Breast epithelium (tissue), 3 donors: ENCODE measurements around the gene AHSP.

Source experiments
- CTCF ChIP-seq, 3 donors: fragments of 450-650 bp; IDR thresholded peaks; one replicate each; pipeline ENCODE4 v1.5.1; 2016 to 2017; ENCODE audit warnings: antibody characterized with exemption in 3 of 3, mild to moderate bottlenecking in 3 of 3, moderate library complexity in 3 of 3
- POLR2A ChIP-seq: fragments of 450-650 bp; IDR thresholded peaks from one replicate; pipeline ENCODE4 v1.6.1; 2016; ENCODE audit warnings: antibody characterized with exemption, mild to moderate bottlenecking, moderate library complexity

DNA sequence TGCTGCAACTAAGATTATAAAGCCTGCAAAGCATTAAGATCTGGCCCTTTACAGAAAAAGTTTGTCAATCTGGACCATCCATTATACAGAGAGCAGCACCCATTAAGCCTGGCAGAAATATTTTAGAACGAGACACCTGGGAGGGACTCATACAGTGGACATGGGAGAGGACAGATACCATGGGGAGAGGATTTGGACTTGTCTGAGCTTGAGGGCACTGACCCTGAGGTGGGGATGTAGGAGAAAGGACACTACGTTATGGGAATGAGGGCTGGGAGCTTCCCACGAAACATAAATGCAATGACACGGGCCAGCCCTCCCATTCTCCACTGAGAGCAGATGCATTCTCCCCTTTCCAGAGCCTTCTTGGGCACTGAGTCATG, 25.7 kb upstream of the AHSP start:
- TF ChIP-seq CTCF (IDR thresholded peaks at IDR 0.05), result no peak
- no peak for TF ChIP-seq POLR2A
